ENCODE measurements around the gene MSI2.

DNA sequence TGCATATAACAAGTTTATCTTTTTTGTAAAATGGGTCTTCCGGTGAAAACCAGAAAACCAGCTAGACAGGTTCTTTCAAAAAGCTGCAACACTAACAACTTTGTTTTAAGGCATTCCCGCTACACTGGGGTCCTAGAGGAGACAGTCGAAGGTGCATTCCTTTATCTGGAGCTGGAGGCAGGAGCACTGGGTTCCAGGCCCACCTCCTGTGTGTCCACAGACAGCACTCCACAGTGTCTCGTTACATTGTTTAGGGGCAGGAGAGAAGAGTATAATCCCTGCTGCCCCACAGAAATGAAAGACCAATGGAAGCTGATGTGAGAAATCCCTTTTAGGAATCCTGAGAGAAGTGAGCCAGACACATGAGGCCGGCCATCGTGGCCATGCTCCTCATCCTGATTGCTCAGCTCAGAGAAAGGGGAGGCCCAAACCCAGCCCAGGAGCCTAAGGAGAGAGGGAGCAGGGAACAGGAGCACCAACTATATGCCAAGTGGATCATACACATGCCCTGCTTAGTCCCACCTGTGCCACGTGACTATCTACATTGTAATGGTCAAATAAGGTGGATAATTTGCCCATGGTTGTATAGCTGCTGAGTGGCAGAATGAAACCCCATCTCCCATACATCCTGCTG, 429.3 kb downstream of the MSI2 start:
- TF ChIP-seq, protein P1, sequence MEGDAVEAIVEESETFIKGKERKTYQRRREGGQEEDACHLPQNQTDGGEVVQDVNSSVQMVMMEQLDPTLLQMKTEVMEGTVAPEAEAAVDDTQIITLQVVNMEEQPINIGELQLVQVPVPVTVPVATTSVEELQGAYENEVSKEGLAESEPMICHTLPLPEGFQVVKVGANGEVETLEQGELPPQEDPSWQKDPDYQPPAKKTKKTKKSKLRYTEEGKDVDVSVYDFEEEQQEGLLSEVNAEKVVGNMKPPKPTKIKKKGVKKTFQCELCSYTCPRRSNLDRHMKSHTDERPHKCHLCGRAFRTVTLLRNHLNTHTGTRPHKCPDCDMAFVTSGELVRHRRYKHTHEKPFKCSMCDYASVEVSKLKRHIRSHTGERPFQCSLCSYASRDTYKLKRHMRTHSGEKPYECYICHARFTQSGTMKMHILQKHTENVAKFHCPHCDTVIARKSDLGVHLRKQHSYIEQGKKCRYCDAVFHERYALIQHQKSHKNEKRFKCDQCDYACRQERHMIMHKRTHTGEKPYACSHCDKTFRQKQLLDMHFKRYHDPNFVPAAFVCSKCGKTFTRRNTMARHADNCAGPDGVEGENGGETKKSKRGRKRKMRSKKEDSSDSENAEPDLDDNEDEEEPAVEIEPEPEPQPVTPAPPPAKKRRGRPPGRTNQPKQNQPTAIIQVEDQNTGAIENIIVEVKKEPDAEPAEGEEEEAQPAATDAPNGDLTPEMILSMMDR (IDR thresholded peaks at IDR 0.05; ENCODE audit: insufficient read depth, low read length, poor library complexity, severe bottlenecking) = no peak
- TF ChIP-seq EZH2phosphoT487 (conservative IDR thresholded peaks at IDR 0.05; ENCODE audit: low read length) = no peak

All from SU-DHL-6 (cell line).